ENCODE measurements around the gene ENTPD2. TPM values are rescaled to one million over a fixed set of nuclear protein-coding genes. Genes with fewer than 3 reads are reported as not detected.

ENTPD2 gene
- total RNA-seq, 1 experiment from 2014 or later = not detected

- no peaks in the 10 kb centered on the region for H3K27me3 ChIP-seq (ENCODE audit: control insufficient read depth, insufficient read depth, low read length)
- no peak for DNase-seq
Measured at GRCh38 chr9:137084526-137084925, 30.7 kb upstream of the ENTPD2 start.

GRCh38 chr9:137083394-137084004, 29.6 kb upstream of the ENTPD2 start:
- DNase-seq = no peak
- peaks cover 2% of the 10 kb centered on the region for H3K36me3 ChIP-seq (replicated peaks; ENCODE audit: control insufficient read depth, insufficient read depth, low read length)
- no peak overlapping the region for H3K4me3 ChIP-seq (ENCODE audit: insufficient read depth, low read depth, low read length)
- peaks cover 4% of the 10 kb centered on the region for H3K27me3 ChIP-seq (ENCODE audit: control insufficient read depth, insufficient read depth, low read length)

More at GRCh38 chr9:137084526-137084925, 30.7 kb upstream of the ENTPD2 start:
- H3K36me3 ChIP-seq (replicated peaks; ENCODE audit: control insufficient read depth, insufficient read depth, low read length) = peaks cover 2% of the 10 kb centered on the region; the same call in 1 of the 2 replicates
- no peak overlapping the region for H3K4me3 ChIP-seq (ENCODE audit: insufficient read depth, low read depth, low read length)

- H3K27me3 ChIP-seq (ENCODE audit: control insufficient read depth, insufficient read depth, low read length) = peaks cover 10% of the 10 kb centered on the region
- H3K4me3 ChIP-seq (ENCODE audit: insufficient read depth, low read depth, low read length) = no peak overlapping the region
- no peak for DNase-seq
- H3K36me3 ChIP-seq (replicated peaks; ENCODE audit: control insufficient read depth, insufficient read depth, low read length) = peaks cover 2% of the 10 kb centered on the region
Measured at GRCh38 chr9:137082925-137083290, 29.0 kb upstream of the ENTPD2 start.

- H3K36me3 ChIP-seq (replicated peaks; ENCODE audit: control insufficient read depth, insufficient read depth, low read length) = peaks cover 2% of the 10 kb centered on the region
- no peak for DNase-seq
- H3K27me3 ChIP-seq (ENCODE audit: control insufficient read depth, insufficient read depth, low read length) = peaks cover 13% of the 10 kb centered on the region
- no peak overlapping the region for H3K4me3 ChIP-seq (ENCODE audit: insufficient read depth, low read depth, low read length)
Measured at GRCh38 chr9:137082222-137082924, 28.5 kb upstream of the ENTPD2 start.

- Histone ChIP-seq H3K27me3 (ENCODE audit: control insufficient read depth, insufficient read depth, low read length) (peaks cover 13% of the 10 kb centered on the region), H3K36me3 (replicated peaks; ENCODE audit: control insufficient read depth, insufficient read depth, low read length) (peaks cover 2% of the 10 kb centered on the region), H3K4me3 (ENCODE audit: insufficient read depth, low read depth, low read length) (no peak overlapping the region)
- no peak for DNase-seq
Measured at GRCh38 chr9:137080260-137081122, 26.6 kb upstream of the ENTPD2 start.

GRCh38 chr9:137079401-137079787, 25.5 kb upstream of the ENTPD2 start:
- Histone ChIP-seq H3K36me3 (replicated peaks; ENCODE audit: control insufficient read depth, insufficient read depth, low read length) (peaks cover 2% of the 10 kb centered on the region), H3K4me3 (ENCODE audit: insufficient read depth, low read depth, low read length) (no peak overlapping the region), H3K27me3 (ENCODE audit: control insufficient read depth, insufficient read depth, low read length) (peaks cover 13% of the 10 kb centered on the region)
- DNase-seq = no peak

- Histone ChIP-seq H3K27me3 (ENCODE audit: control insufficient read depth, insufficient read depth, low read length) (peaks cover 13% of the 10 kb centered on the region), H3K4me3 (ENCODE audit: insufficient read depth, low read depth, low read length) (peak overlapping the region; percentile 73; the same call in 1 of the 2 replicates)
- DNase-seq = peak; percentile 81
Measured at GRCh38 chr9:137078701-137079400, 25.0 kb upstream of the ENTPD2 start.

GRCh38 chr9:137077758-137078693, 24.2 kb upstream of the ENTPD2 start:
- H3K36me3 ChIP-seq (replicated peaks; ENCODE audit: control insufficient read depth, insufficient read depth, low read length) = peaks cover 2% of the 10 kb centered on the region
- peaks cover 13% of the 10 kb centered on the region for H3K27me3 ChIP-seq (ENCODE audit: control insufficient read depth, insufficient read depth, low read length)
- H3K4me3 ChIP-seq (ENCODE audit: insufficient read depth, low read depth, low read length) = peak overlapping the region; percentile 73
- DNase-seq = peak; percentile 74

More at GRCh38 chr9:137078701-137079400, 25.0 kb upstream of the ENTPD2 start:
- peaks cover 2% of the 10 kb centered on the region for H3K36me3 ChIP-seq (replicated peaks; ENCODE audit: control insufficient read depth, insufficient read depth, low read length)

GRCh38 chr9:137077010-137077747, 23.3 kb upstream of the ENTPD2 start, which contains the start of gene UAP1L1:
TSS of gene UAP1L1 (plus strand) at chr9:137077517. CDS start at chr9:137077533, 16 bp downstream.
- H3K36me3 ChIP-seq (replicated peaks; ENCODE audit: control insufficient read depth, insufficient read depth, low read length) = peaks cover 2% of the 10 kb centered on the region
- peak; percentile 86 for DNase-seq
- H3K4me3 ChIP-seq (ENCODE audit: insufficient read depth, low read depth, low read length) = peak within 1 kb of the TSS; percentile 73
- H3K27me3 ChIP-seq (ENCODE audit: control insufficient read depth, insufficient read depth, low read length) = peaks cover 13% of the 10 kb centered on the region

- Histone ChIP-seq H3K36me3 (replicated peaks; ENCODE audit: control insufficient read depth, insufficient read depth, low read length) (peaks cover 1% of the 10 kb centered on the region), H3K4me3 (ENCODE audit: insufficient read depth, low read depth, low read length) (peak overlapping the region; percentile 44), H3K27me3 (ENCODE audit: control insufficient read depth, insufficient read depth, low read length) (peaks cover 13% of the 10 kb centered on the region)
- peak; percentile 59 for DNase-seq
Measured at GRCh38 chr9:137076636-137077009, 22.8 kb upstream of the ENTPD2 start.

- no peak for DNase-seq
Measured at GRCh38 chr9:137075275-137075775, 21.5 kb upstream of the ENTPD2 start.

GRCh38 chr9:137074657-137075274, 20.9 kb upstream of the ENTPD2 start:
- no peak for DNase-seq
- H3K27me3 ChIP-seq (ENCODE audit: control insufficient read depth, insufficient read depth, low read length) = peaks cover 13% of the 10 kb centered on the region
- no peaks in the 10 kb centered on the region; the same call in none of the 2 replicates for H3K36me3 ChIP-seq (replicated peaks; ENCODE audit: control insufficient read depth, insufficient read depth, low read length)
- H3K4me3 ChIP-seq (ENCODE audit: insufficient read depth, low read depth, low read length) = no peak overlapping the region

More at GRCh38 chr9:137075275-137075775, 21.5 kb upstream of the ENTPD2 start:
- peaks cover 13% of the 10 kb centered on the region for H3K27me3 ChIP-seq (ENCODE audit: control insufficient read depth, insufficient read depth, low read length)
- no peaks in the 10 kb centered on the region; the same call in none of the 2 replicates for H3K36me3 ChIP-seq (replicated peaks; ENCODE audit: control insufficient read depth, insufficient read depth, low read length)
- no peak overlapping the region for H3K4me3 ChIP-seq (ENCODE audit: insufficient read depth, low read depth, low read length)
